ENCODE measurements around the gene BAD. TPM values are rescaled to one million over a fixed set of nuclear protein-coding genes. Genes with fewer than 3 reads are reported as not detected.

The BAD gene
- total RNA-seq, 2 donors from 2014 or later, result 51.1 to 85.9 TPM

- H3K9me3 ChIP-seq, result no peaks in the 10 kb centered on the region
- TF ChIP-seq POLR2A (IDR thresholded peaks at IDR 0.05) (peak; percentile 68 to 75 (median 74)), CTCF (IDR thresholded peaks at IDR 0.05) (peak in 1 of 7 experiments; percentile 17)
- no peaks in the 10 kb centered on the region for H3K27me3 ChIP-seq
- ATAC-seq, result peak; percentile 4
- H3K27ac ChIP-seq, result peak overlapping the region; percentile 91 to 94 (median 92)
- peak overlapping the region; percentile 67 to 84 for H3K4me3 ChIP-seq
- 1 to 2% methylated on average over 20 to 44 of the region's 46 CpGs for WGBS, 2 donors
- peak; percentile 80 to 91 (median 87) for DNase-seq
- intact Hi-C loops (cut with DNase I), result no loop called here
- no peaks in the 10 kb centered on the region for H3K36me3 ChIP-seq (replicated peaks in 1 of 2; ENCODE audit: insufficient read depth in 1 of 2, low read depth in 2 of 2)
- H3K4me1 ChIP-seq, result peaks cover 50% of the 10 kb centered on the region
Observed at GRCh38 chr11:64245797-64246620, 38.5 kb downstream of the BAD start.

- 0% methylated on average over 3 to 5 of the region's 6 CpGs for WGBS, 2 donors
- Histone ChIP-seq H3K27me3 (no peaks in the 10 kb centered on the region), H3K36me3 (replicated peaks in 1 of 2; ENCODE audit: insufficient read depth in 1 of 2, low read depth in 2 of 2) (no peaks in the 10 kb centered on the region), H3K4me1 (peaks cover 47% of the 10 kb centered on the region), H3K9me3 (no peaks in the 10 kb centered on the region), H3K4me3 (peak overlapping the region in 1 of 2 donors; percentile 84), H3K27ac (peak overlapping the region; percentile 91 to 94 (median 92))
- TF ChIP-seq POLR2A (IDR thresholded peaks at IDR 0.05), result no peak
- TF ChIP-seq CTCF (IDR thresholded peaks at IDR 0.05), result no peak
- intact Hi-C loops (cut with DNase I), result no loop called here
- DNase-seq (peak; percentile 77 to 90 (median 84)), ATAC-seq (no peak)
Observed at GRCh38 chr11:64245401-64245796, 39.1 kb downstream of the BAD start.

- no peak for TF ChIP-seq CTCF (IDR thresholded peaks at IDR 0.05)
- no peak for TF ChIP-seq POLR2A (IDR thresholded peaks at IDR 0.05)
- no peak for DNase-seq
- no peak for ATAC-seq
- Histone ChIP-seq H3K4me1 (peaks cover 51% of the 10 kb centered on the region), H3K27ac (peak overlapping the region; percentile 91 to 94 (median 92)), H3K36me3 (replicated peaks in 1 of 2; ENCODE audit: insufficient read depth in 1 of 2, low read depth in 2 of 2) (no peaks in the 10 kb centered on the region), H3K27me3 (no peaks in the 10 kb centered on the region), H3K4me3 (no peak overlapping the region), H3K9me3 (no peaks in the 10 kb centered on the region)
- WGBS, 2 donors, result 0 to 5% methylated on average over 2 to 6 of the region's 6 CpGs
- intact Hi-C loops (cut with DNase I), result no loop called here
Observed at GRCh38 chr11:64244966-64245365, 39.5 kb downstream of the BAD start.

- intact Hi-C loops (cut with DNase I), result no loop called here
- TF ChIP-seq POLR2A (IDR thresholded peaks at IDR 0.05), result no peak
- TF ChIP-seq CTCF (IDR thresholded peaks at IDR 0.05), result no peak
- 33 to 38% methylated on average over 5 of the region's 5 CpGs for WGBS, 2 donors
- Histone ChIP-seq H3K4me1 (peaks cover 60% of the 10 kb centered on the region), H3K36me3 (replicated peaks in 1 of 2; ENCODE audit: insufficient read depth in 1 of 2, low read depth in 2 of 2) (no peaks in the 10 kb centered on the region), H3K27me3 (no peaks in the 10 kb centered on the region), H3K9me3 (no peaks in the 10 kb centered on the region), H3K4me3 (no peak overlapping the region), H3K27ac (peak overlapping the region in 3 of 4 donors; percentile 91 to 100 (median 94))
- no peak for DNase-seq
- ATAC-seq, result no peak
Observed at GRCh38 chr11:64244107-64244506, 40.4 kb downstream of the BAD start.

Data from body of pancreas (tissue), 4 donors.